GM20431 (cell line): ENCODE results near the gene TENT5C.

Experiments
- in situ Hi-C: fragments of 300-500 bp; cut with MseI, MboI; formaldehyde crosslinking; loops from one replicate; pipeline ENCODE4 v1.15.0; 2020; ENCODE audit warnings: low sequenced_read_pairs; ENCODE audit not compliant: unreplicated experiment

The TENT5C gene

GRCh38 chr1:117631359-117632160 lies 25.7 kb downstream of the TENT5C start:
- in situ Hi-C loops = no loop called here

- in situ Hi-C loops = no loop called here
Observed at GRCh38 chr1:117632269-117633067, 26.6 kb downstream of the TENT5C start.

DNA sequence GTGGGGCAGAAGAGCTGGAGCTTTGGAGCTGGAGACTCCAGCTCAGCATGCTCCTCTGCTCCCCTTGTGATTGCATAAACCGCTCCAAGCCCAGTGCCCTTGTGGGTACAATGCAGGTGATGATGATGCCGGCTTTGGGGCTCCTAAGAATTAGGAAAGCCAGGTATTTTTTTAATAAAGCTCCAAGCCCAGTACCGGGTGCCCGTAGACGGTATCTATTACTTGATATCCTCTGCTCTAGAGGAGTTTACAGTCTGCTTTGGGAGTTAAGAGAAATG lies 27.2 kb downstream of the TENT5C start:
- in situ Hi-C loops = no loop called here

DNA sequence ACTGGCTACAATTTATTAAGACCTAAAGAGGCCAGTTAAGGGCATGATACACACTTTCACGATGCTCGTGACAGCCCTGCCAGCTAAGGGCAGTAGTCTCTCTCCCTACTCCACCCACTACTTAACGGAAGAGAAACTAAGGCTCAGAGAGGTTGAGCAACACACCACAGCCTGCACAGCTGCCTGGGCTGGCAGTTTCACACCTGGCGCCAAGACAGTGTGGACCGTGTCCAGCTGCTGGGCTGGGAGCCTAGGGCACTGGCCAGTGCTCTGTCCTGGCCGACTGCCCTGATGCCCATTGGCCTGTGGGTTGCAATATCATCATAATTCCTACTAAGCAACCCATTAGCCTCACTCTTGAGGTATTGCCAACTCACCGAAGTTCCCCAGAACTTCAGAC lies 27.6 kb downstream of the TENT5C start:
- in situ Hi-C loops = no loop called here

DNA sequence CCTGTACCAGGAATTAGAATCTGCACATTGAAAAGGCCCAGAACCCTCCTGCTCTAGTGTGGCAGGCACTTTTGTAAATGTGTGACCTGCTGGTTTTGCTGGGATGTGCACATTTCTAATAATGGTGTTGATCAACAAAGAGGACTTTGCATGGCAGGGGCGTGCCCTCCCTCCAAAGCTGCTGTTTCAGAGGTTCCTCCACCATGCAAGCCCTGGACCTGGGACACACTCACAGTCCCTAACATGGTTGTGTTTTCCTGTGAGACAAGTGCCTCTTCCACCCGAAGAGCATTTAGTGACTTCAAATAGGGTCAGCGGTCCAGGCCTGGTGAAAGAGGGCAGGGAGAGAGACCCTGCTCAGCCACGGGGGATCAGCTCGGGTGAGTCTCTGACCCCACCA lies 28.1 kb downstream of the TENT5C start:
- in situ Hi-C loops = no loop called here

GRCh38 chr1:117634631-117635030 lies 28.8 kb downstream of the TENT5C start:
- in situ Hi-C loops = no loop called here

GRCh38 chr1:117635805-117636204 lies 30.0 kb downstream of the TENT5C start:
- in situ Hi-C loops = no loop called here

DNA sequence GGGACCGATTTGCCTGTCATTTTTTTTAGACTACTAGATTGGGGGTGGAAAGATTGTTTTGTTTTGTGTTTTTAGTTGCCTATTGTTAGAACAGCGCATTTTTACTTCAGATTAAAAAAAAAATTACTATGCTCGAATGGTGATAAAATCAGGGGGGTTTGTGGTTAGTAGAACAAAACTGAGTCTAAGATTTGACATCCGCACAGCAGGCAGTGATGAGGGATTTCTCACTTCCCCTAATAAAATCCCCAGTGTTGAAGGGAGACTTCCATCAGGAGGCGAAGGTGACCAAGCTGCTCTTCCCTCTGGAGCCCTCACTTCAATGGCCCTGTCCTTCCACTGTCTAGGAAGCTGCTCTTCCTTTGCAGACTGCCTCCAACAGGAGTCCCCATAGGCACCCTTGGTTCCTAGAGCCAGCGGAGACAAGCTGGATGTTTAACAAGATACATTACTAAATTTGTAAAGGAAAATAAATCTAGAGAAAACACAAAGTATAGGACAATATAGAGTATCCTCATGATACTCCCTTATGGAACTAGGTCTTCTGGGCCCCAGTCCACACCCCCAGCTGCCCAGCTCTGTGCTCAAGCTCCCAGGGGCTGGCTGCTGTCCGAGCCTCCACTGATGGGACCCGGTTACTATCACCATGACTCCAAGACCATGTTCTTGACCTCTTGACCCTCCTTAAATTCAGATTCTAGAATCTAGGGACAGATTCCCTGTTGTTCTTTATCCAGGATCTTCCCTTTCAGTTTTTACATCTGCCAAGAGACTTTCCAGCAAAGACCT lies 31.0 kb downstream of the TENT5C start:
- in situ Hi-C loops = no loop called here

GRCh38 chr1:117638141-117638540 lies 32.3 kb downstream of the TENT5C start:
- in situ Hi-C loops = no loop called here

GRCh38 chr1:117638759-117639158 lies 32.9 kb downstream of the TENT5C start:
- in situ Hi-C loops = no loop called here

DNA sequence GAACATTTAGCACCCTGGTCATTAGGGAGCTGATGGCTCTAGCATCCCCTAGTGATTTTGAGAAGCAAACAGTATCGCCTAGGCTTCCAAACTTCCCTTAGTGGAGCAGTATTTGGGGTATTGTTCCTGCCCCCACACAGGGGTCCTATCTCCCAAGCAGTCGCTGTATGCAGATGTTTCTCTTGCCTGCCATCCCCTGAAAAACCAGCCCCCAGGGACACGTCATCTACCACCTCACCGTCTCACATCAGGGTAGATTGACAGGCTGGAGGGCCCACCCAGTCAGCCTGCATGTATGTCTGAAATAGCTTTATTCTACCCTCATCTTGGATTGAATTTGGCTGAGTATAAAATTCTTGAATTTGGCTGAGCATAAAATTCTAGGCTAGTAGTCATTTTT lies 33.9 kb downstream of the TENT5C start:
- in situ Hi-C loops = no loop called here

GRCh38 chr1:117641536-117641935 lies 35.7 kb downstream of the TENT5C start:
- in situ Hi-C loops = no loop called here

- in situ Hi-C loops = no loop called here
Observed at GRCh38 chr1:117642963-117643362, 37.1 kb downstream of the TENT5C start.

DNA sequence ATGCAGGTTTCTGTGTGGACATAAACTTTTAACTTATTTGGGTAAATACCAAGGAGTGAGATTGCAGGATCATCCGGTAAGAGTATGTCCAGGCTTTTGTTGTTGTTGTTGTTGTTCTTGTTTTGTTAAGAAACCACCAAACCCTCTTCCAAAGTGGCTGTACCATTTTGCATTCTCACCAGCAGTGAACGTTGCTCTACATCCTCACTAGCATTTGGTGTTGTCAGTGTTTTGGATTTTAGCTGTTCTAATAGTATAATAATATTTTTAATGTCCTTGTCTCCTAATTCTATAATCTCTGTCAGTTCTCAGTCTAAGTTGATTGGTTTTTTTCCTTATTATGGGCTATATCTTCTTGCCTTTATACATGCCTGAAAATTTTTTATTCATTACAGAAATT lies 37.8 kb downstream of the TENT5C start:
- in situ Hi-C loops = no loop called here

GRCh38 chr1:117644696-117645311 lies 39.0 kb downstream of the TENT5C start:
- in situ Hi-C loops = no loop called here

GRCh38 chr1:117645343-117645742 lies 39.5 kb downstream of the TENT5C start:
- in situ Hi-C loops = no loop called here

GRCh38 chr1:117646007-117646811 lies 40.4 kb downstream of the TENT5C start:
- in situ Hi-C loops = no loop called here

DNA sequence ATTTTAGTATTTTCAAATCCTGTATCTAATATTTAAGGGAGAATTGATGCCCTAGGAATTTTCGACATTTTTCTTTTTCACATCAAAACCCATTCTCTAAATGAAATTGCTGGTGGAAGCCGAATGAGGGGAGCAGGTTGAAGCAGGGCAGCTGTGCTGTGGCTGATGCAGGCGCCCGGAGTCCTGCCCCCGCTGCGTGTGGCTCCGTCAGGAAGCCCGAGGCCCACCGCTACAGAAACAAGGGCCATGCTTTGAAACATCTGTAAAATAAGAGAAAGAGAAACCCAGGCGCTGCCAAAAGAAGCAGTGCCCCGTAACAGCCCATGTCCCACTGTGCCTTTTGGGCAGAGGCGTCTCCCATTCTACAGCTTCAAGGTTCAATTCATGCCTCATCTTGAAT lies 41.1 kb downstream of the TENT5C start:
- in situ Hi-C loops = no loop called here

DNA sequence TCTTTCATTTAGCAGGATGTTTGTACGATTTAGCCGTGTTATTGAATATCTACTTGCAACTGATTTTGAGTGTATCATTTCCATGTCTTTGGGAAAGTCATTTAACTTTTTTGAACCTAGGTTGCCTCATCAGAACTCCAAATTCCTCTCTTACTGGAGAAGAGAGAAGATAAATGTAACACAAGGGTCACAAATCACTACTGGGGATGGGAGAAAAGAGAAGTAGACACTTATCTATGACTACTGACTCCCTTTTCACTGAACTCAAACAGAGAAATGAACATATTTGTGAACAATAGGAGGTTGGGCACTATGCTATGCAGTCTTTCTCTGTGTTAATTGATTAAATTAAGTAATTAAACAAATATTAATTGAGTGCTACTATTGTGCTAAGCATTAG lies 42.2 kb downstream of the TENT5C start:
- in situ Hi-C loops = no loop called here
